Testis (tissue), 2 donors: ENCODE measurements around the gene TSPAN10.

Source experiments
- CTCF ChIP-seq, 3 experiments: fragments of 450-650 bp in 2 of 3; fragments of 200-600 bp in 1 of 3; sonication (generic) in 1 of 3; IDR thresholded peaks; one replicate each; pipeline ENCODE4 v1.5.1; 2016 to 2019; ENCODE audit warnings: antibody characterized with exemption in 3 of 3, mild to moderate bottlenecking in 2 of 3, moderate library complexity in 1 of 3
- POLR2A ChIP-seq: fragments of 450-650 bp; IDR thresholded peaks from one replicate; pipeline ENCODE4 v1.6.1; 2017; ENCODE audit warnings: antibody characterized with exemption, mild to moderate bottlenecking, moderate library complexity

GRCh38 chr17:81656835-81657234 lies 19.8 kb downstream of the TSPAN10 start:
- TF ChIP-seq POLR2A (no peak), CTCF (IDR thresholded peaks at IDR 0.05) (no peak)
